Trophoblast cell (in vitro differentiated cells and primary cell): Measurements from ENCODE around the gene CLIC3.

Experiments
- DNase-seq, 2 donors: peaks; one replicate each; pipeline ENCODE4 v3.0.0-alpha.2; 2016
- H2AFZ ChIP-seq: 2 replicates; pipeline ENCODE4 v1.6.1; 2013; ENCODE audit warnings: low read length, moderate library complexity, mild to moderate bottlenecking; ENCODE audit not compliant: insufficient read depth, poor library complexity
- H2AK5ac ChIP-seq: 2 replicates; pipeline ENCODE4 v1.6.1; 2013; ENCODE audit warnings: mild to moderate bottlenecking, low read length
- H2BK120ac ChIP-seq: 2 replicates; pipeline ENCODE4 v1.6.1; 2013; ENCODE audit warnings: low read length, mild to moderate bottlenecking, moderate library complexity; ENCODE audit not compliant: insufficient read depth, poor library complexity
- H2BK12ac ChIP-seq: 2 replicates; pipeline ENCODE4 v1.6.1; 2013; ENCODE audit warnings: mild to moderate bottlenecking, low read length, moderate library complexity
- H2BK5ac ChIP-seq: 2 replicates; pipeline ENCODE4 v1.6.1; 2013; ENCODE audit warnings: low read length, low read depth, moderate library complexity, mild to moderate bottlenecking; ENCODE audit not compliant: poor library complexity
- H3K14ac ChIP-seq: 2 replicates; pipeline ENCODE4 v1.6.1; 2013; ENCODE audit warnings: mild to moderate bottlenecking, low read length
- H3K18ac ChIP-seq: 2 replicates; pipeline ENCODE4 v1.6.1; 2013; ENCODE audit warnings: mild to moderate bottlenecking, low read length
- H3K23ac ChIP-seq: 2 replicates; pipeline ENCODE4 v1.6.1; 2013; ENCODE audit warnings: low read length
- H3K27ac ChIP-seq: 2 replicates; pipeline ENCODE4 v1.5.1; 2013; ENCODE audit warnings: low read depth, mild to moderate bottlenecking, inconsistent platforms, low read length, moderate library complexity
- H3K27me3 ChIP-seq: 2 replicates; pipeline ENCODE4 v1.6.1; 2013; ENCODE audit warnings: inconsistent platforms, mild to moderate bottlenecking, low read length, moderate library complexity; ENCODE audit not compliant: insufficient read depth
- H3K36me3 ChIP-seq, 2 experiments: 1 replicate in 1 of 2; 2 replicates in 1 of 2; pipeline ENCODE4 v1.6.1; 2013; ENCODE audit warnings: low read length in 2 of 2, mild to moderate bottlenecking in 2 of 2, moderate library complexity in 1 of 2; ENCODE audit not compliant: insufficient read depth in 2 of 2, control insufficient read depth in 1 of 2
- H3K4ac ChIP-seq: 2 replicates; pipeline ENCODE4 v1.6.1; 2013; ENCODE audit warnings: low read depth, mild to moderate bottlenecking, low read length, moderate library complexity
- H3K4me1 ChIP-seq, 2 experiments: 1 replicate in 1 of 2; 2 replicates in 1 of 2; pipeline ENCODE4 v1.6.1; 2013; ENCODE audit warnings: low read length in 2 of 2, mild to moderate bottlenecking in 2 of 2, moderate library complexity in 1 of 2; ENCODE audit not compliant: insufficient read depth in 2 of 2, control insufficient read depth in 1 of 2
- H3K4me2 ChIP-seq: 2 replicates; pipeline ENCODE4 v1.6.1; 2013; ENCODE audit warnings: inconsistent platforms, mild to moderate bottlenecking, low read length, moderate library complexity
- H3K4me3 ChIP-seq: 2 replicates; pipeline ENCODE4 v1.5.1; 2013; ENCODE audit warnings: mild to moderate bottlenecking, low read depth, low read length, inconsistent platforms
- H3K79me1 ChIP-seq: one replicate; pipeline ENCODE4 v1.6.1; 2013; ENCODE audit warnings: low read length
- H3K79me2 ChIP-seq: 2 replicates; pipeline ENCODE4 v1.6.1; 2013; ENCODE audit warnings: low read length, mild to moderate bottlenecking; ENCODE audit not compliant: control insufficient read depth, insufficient read depth, poor library complexity
- H3K9ac ChIP-seq: 2 replicates; pipeline ENCODE4 v1.6.1; 2013; ENCODE audit warnings: mild to moderate bottlenecking, low read length
- H3K9me3 ChIP-seq: 2 replicates; pipeline ENCODE4 v1.6.1; 2013; ENCODE audit warnings: low read depth, mild to moderate bottlenecking, control low read depth, inconsistent platforms, low read length; ENCODE audit not compliant: insufficient read depth
- H4K12ac ChIP-seq: 2 replicates; pipeline ENCODE4 v1.6.1; 2013; ENCODE audit warnings: low read depth, mild to moderate bottlenecking, low read length, moderate library complexity
- H4K8ac ChIP-seq: 2 replicates; pipeline ENCODE4 v1.6.1; 2013; ENCODE audit warnings: low read depth, mild to moderate bottlenecking, low read length, moderate library complexity
- H4K91ac ChIP-seq: one replicate; pipeline ENCODE4 v1.6.1; 2013; ENCODE audit warnings: low read depth, mild to moderate bottlenecking, low read length, moderate library complexity
- WGBS: extraction: QIAGEN DNeasy Blood & Tissue Kit; methylation state at CpG from one replicate; pipeline ENCODE4 v1.1.7; 2013; ENCODE audit warnings: missing lambda C conversion rate; ENCODE audit not compliant: insufficient read length, insufficient coverage; ENCODE audit errors: extremely low coverage; 5-methylcytosine and 5-hydroxymethylcytosine counted together

Gene CLIC3

DNA sequence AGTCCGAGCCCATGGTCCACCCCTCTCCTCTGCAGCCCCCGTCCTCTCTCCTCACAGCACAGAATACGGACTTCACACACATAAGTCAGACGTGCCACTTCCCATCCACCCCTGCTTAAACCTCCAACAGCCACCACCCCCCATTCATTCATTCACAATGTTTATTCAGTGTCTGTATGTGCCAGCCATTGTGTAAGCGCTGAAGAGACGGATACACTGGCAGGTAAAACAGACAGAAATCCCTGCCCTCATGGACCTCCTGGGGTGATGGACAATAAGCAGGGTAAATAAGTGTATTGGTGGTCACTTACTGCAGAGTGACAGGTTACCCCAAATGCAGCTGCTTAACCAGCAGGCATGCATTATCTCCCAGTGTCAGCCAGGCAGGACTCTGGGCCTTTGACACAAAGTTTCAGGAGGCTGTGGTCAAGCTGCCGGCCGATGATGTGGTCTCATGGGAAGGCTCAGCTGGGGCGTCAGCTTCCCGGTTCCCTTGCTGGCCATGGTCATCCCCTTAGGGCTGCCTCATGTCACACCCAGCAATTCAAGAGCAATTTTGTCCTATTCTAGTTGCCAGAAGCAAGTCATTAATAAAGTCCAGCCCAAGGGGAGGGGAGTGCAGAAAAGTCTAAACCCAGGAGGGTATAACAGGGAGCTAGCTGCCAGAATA lies 6.0 kb downstream of the CLIC3 start:
- Histone ChIP-seq H2BK12ac (no peak overlapping the region), H3K14ac (no peak overlapping the region), H3K27ac (no peak overlapping the region), H3K79me2 (peaks cover 7% of the 10 kb centered on the region), H3K4me3 (no peak overlapping the region), H2AFZ (no peak overlapping the region), H3K79me1 (peaks cover 17% of the 10 kb centered on the region), H3K23ac (no peak overlapping the region), H4K91ac (no peak overlapping the region), H3K4me2 (no peak overlapping the region), H3K9me3 (peaks cover 5% of the 10 kb centered on the region), H2AK5ac (no peak overlapping the region), H3K4ac (no peak overlapping the region), H2BK120ac (no peak overlapping the region), H3K27me3 (peaks cover 7% of the 10 kb centered on the region), H3K36me3 (peaks cover 15 to 19% of the 10 kb centered on the region in 2 experiments), H2BK5ac (no peak overlapping the region), H4K12ac (no peak overlapping the region), H3K18ac (no peak overlapping the region), H4K8ac (no peak overlapping the region), H3K9ac (no peak overlapping the region), H3K4me1 (peaks cover 17 to 24% of the 10 kb centered on the region in 2 experiments)
- no peak for DNase-seq
- no CpG with 5 or more reads among the region's 10 CpGs for WGBS

GRCh38 chr9:136988872-136989271 lies 7.5 kb downstream of the CLIC3 start:
- Histone ChIP-seq H3K23ac (no peak overlapping the region), H3K4me3 (no peak overlapping the region), H4K8ac (no peak overlapping the region), H3K27me3 (peaks cover 9% of the 10 kb centered on the region), H3K4me2 (no peak overlapping the region), H3K9me3 (peaks cover 5% of the 10 kb centered on the region), H3K36me3 (peaks cover 4 to 6% of the 10 kb centered on the region in 2 experiments), H2AK5ac (no peak overlapping the region), H3K27ac (no peak overlapping the region), H2BK120ac (no peak overlapping the region), H3K4me1 (peaks cover 16 to 21% of the 10 kb centered on the region in 2 experiments), H4K12ac (no peak overlapping the region), H2BK12ac (no peak overlapping the region), H2BK5ac (no peak overlapping the region), H3K79me1 (peaks cover 17% of the 10 kb centered on the region), H3K18ac (no peak overlapping the region), H3K9ac (no peak overlapping the region), H3K4ac (no peak overlapping the region), H4K91ac (no peak overlapping the region), H3K14ac (no peak overlapping the region), H3K79me2 (peaks cover 7% of the 10 kb centered on the region), H2AFZ (no peak overlapping the region)
- WGBS: no CpG with 5 or more reads among the region's 4 CpGs
- DNase-seq: no peak

DNA sequence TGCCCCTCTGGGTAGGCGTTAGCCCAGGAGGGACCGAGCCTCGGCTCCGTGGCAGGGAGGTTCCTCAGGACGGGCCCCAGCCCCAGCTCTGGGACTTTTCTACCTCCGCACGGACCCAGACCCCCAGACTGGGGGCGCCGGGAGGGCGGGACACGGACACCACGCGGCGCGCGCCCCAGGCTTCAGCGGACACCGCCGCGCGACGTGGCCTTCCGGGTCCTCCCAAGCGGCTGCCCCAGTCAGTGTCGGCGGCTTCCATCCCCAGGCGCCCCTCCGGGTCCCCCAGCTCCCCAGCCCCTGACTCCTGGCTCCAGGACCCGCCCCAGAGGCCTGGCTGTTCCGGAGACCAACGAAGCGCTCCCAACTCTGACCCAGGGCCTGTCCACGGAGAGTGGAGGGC lies 10.5 kb downstream of the CLIC3 start:
- Histone ChIP-seq H2AFZ (no peak overlapping the region), H4K8ac (no peak overlapping the region), H3K27ac (no peak overlapping the region), H3K9me3 (peaks cover 7% of the 10 kb centered on the region), H4K12ac (no peak overlapping the region), H3K36me3 (no peaks in the 10 kb centered on the region), H3K23ac (no peak overlapping the region), H3K79me1 (peaks cover 4% of the 10 kb centered on the region), H3K4ac (no peak overlapping the region), H3K9ac (no peak overlapping the region), H2BK120ac (no peak overlapping the region), H3K4me3 (no peak overlapping the region), H3K27me3 (peaks cover 9% of the 10 kb centered on the region), H3K4me2 (no peak overlapping the region), H2BK5ac (no peak overlapping the region), H4K91ac (no peak overlapping the region), H2AK5ac (no peak overlapping the region), H3K4me1 (peaks cover 7 to 9% of the 10 kb centered on the region in 2 experiments), H3K14ac (no peak overlapping the region), H3K18ac (no peak overlapping the region), H3K79me2 (no peaks in the 10 kb centered on the region), H2BK12ac (no peak overlapping the region)
- no peak for DNase-seq
- no CpG with 5 or more reads among the region's 33 CpGs for WGBS

DNA sequence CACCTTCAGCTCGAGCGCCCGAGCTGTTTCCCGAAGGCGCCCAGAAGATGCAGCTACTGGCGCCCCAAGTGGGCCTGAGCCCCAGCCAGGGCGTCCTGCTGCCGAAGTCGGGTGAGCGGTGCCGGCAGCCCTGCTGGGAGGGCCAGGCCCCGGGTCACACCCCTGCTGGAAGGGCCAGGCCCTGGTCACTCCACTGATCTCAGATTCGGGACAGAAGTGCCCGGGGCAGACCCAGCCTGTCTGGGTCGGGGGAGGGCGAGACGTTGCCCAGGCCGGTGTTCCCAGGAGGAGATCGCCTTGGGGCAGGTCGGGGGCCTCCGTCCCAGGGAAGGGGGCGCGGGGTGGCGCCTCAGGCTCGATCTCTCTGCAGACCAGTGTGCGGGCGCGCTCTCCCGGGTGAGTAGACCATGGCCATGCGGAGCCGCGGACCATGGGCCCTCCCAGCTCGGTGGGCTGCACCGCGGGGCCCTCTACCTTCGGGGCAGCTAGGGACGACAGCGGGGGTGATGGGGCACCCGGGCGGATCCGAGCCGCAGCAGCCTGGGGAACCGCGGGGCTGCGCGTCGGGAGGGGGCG lies 11.3 kb downstream of the CLIC3 start:
- no peak overlapping the region for H2BK120ac ChIP-seq
- H3K9me3 ChIP-seq: peaks cover 4% of the 10 kb centered on the region
- H2AK5ac ChIP-seq: no peak overlapping the region
- no peak for DNase-seq
- no peak overlapping the region for H3K23ac ChIP-seq
- no peak overlapping the region for H3K27ac ChIP-seq
- H3K4me3 ChIP-seq: no peak overlapping the region
- H3K79me2 ChIP-seq: no peaks in the 10 kb centered on the region
- peaks cover 7 to 9% of the 10 kb centered on the region in 2 experiments for H3K4me1 ChIP-seq
- no peak overlapping the region for H3K4ac ChIP-seq
- peak overlapping the region; percentile 45 for H3K4me2 ChIP-seq
- peak overlapping the region; percentile 7 for H3K14ac ChIP-seq
- H3K36me3 ChIP-seq: no peaks in the 10 kb centered on the region
- no peak overlapping the region for H3K18ac ChIP-seq
- no peak overlapping the region for H4K12ac ChIP-seq
- H3K27me3 ChIP-seq: peaks cover 9% of the 10 kb centered on the region
- H2BK12ac ChIP-seq: no peak overlapping the region
- H3K79me1 ChIP-seq: peaks cover 4% of the 10 kb centered on the region
- no peak overlapping the region for H2BK5ac ChIP-seq
- H4K91ac ChIP-seq: peak overlapping the region; percentile 39
- no peak overlapping the region for H2AFZ ChIP-seq
- no peak overlapping the region for H3K9ac ChIP-seq
- peak overlapping the region; percentile 43 for H4K8ac ChIP-seq
- WGBS: no CpG with 5 or more reads among the region's 48 CpGs
